Measurements from ENCODE around the gene C19orf73. TPM values are rescaled to one million over a fixed set of nuclear protein-coding genes. Genes with fewer than 3 reads are reported as not detected.

The C19orf73 gene
- total and polyA plus RNA-seq, 4 donors, result 1.9 to 4.3 (median 3.1) TPM; not detected in 1

- no peak for TF ChIP-seq CTCF (IDR thresholded peaks at IDR 0.05; ENCODE audit: control extremely low read depth, extremely low read depth)
- DNase-seq (no peak), ATAC-seq (ENCODE audit: insufficient read depth, low FRiP score) (no peak)
- Histone ChIP-seq H3K9ac (ENCODE audit: insufficient read depth in 1 of 2, low read length in 2 of 2) (no peak overlapping the region), H3K27ac (ENCODE audit: low read depth in 1 of 2, low read length in 1 of 2) (peak overlapping the region in 1 of 2 donors; percentile 4), H3K36me3 (ENCODE audit: control insufficient read depth in 4 of 4, insufficient read depth in 4 of 4, low read length in 4 of 4) (no peaks in the 10 kb centered on the region), H3K4me1 (ENCODE audit: control insufficient read depth in 5 of 5, insufficient read depth in 5 of 5, low read length in 5 of 5) (peaks cover 4 to 27% (median 10%) of the 10 kb centered on the region in 5 donors), H3K9me3 (ENCODE audit: control insufficient read depth in 4 of 4, insufficient read depth in 3 of 4, low read length in 3 of 4) (no peaks in the 10 kb centered on the region), H3K27me3 (ENCODE audit: control insufficient read depth in 3 of 3, insufficient read depth in 3 of 3, low read length in 2 of 3) (no peaks in the 10 kb centered on the region), H3K4me3 (no peak overlapping the region)
- WGBS, 2 donors, result 93 to 94% methylated on average over 13 of the region's 13 CpGs
Measured at GRCh38 chr19:49160450-49161189, 41.7 kb upstream of the C19orf73 start.

- H3K36me3 ChIP-seq (ENCODE audit: control insufficient read depth in 4 of 4, insufficient read depth in 4 of 4, low read length in 4 of 4), result no peaks in the 10 kb centered on the region
- H3K9me3 ChIP-seq (ENCODE audit: control insufficient read depth in 4 of 4, insufficient read depth in 3 of 4, low read length in 3 of 4), result peaks cover 0 to 2% (median 0%) of the 10 kb centered on the region in 4 donors
- TF ChIP-seq CTCF (IDR thresholded peaks at IDR 0.05; ENCODE audit: control extremely low read depth, extremely low read depth), result no peak
- peak; percentile 93 to 95 (median 95) for DNase-seq
- peak within 1 kb of the TSS; percentile 86 for H3K4me3 ChIP-seq
- peak within 1 kb of the TSS; percentile 55 to 74 for H3K9ac ChIP-seq (ENCODE audit: insufficient read depth in 1 of 2, low read length in 2 of 2)
- 1 to 2% methylated on average over 39 to 41 of the region's 41 CpGs for WGBS, 2 donors
- peak; percentile 93 for ATAC-seq (ENCODE audit: insufficient read depth, low FRiP score)
- no peaks in the 10 kb centered on the region for H3K27me3 ChIP-seq (ENCODE audit: control insufficient read depth in 3 of 3, insufficient read depth in 3 of 3, low read length in 2 of 3)
- H3K27ac ChIP-seq (ENCODE audit: low read depth in 1 of 2, low read length in 1 of 2), result peak within 1 kb of the TSS; percentile 90 to 91
- peaks cover 0 to 31% (median 10%) of the 10 kb centered on the region in 5 donors for H3K4me1 ChIP-seq (ENCODE audit: control insufficient read depth in 5 of 5, insufficient read depth in 5 of 5, low read length in 5 of 5)
Measured at GRCh38 chr19:49157445-49158224, 38.7 kb upstream of the C19orf73 start, which contains the start of gene TRPM4. Gene TRPM4, plus strand, starts transcription at chr19:49157792. Its CDS starts 75 bp downstream, at chr19:49157867.

- H3K9me3 ChIP-seq (ENCODE audit: control insufficient read depth in 4 of 4, insufficient read depth in 3 of 4, low read length in 3 of 4), result peaks cover 0 to 2% (median 0%) of the 10 kb centered on the region in 4 donors
- no peak overlapping the region for H3K9ac ChIP-seq (ENCODE audit: insufficient read depth in 1 of 2, low read length in 2 of 2)
- H3K4me1 ChIP-seq (ENCODE audit: control insufficient read depth in 5 of 5, insufficient read depth in 5 of 5, low read length in 5 of 5), result peaks cover 0 to 34% (median 12%) of the 10 kb centered on the region in 5 donors
- 57 to 69% methylated on average over 4 of the region's 4 CpGs for WGBS, 2 donors
- DNase-seq, result peak; percentile 43 to 71 (median 45)
- no peaks in the 10 kb centered on the region for H3K27me3 ChIP-seq (ENCODE audit: control insufficient read depth in 3 of 3, insufficient read depth in 3 of 3, low read length in 2 of 3)
- H3K27ac ChIP-seq (ENCODE audit: low read depth in 1 of 2, low read length in 1 of 2), result peak overlapping the region in 1 of 2 donors; percentile 91
- H3K4me3 ChIP-seq, result no peak overlapping the region
- no peak for ATAC-seq (ENCODE audit: insufficient read depth, low FRiP score)
- no peak for TF ChIP-seq CTCF (IDR thresholded peaks at IDR 0.05; ENCODE audit: control extremely low read depth, extremely low read depth)
- H3K36me3 ChIP-seq (ENCODE audit: control insufficient read depth in 4 of 4, insufficient read depth in 4 of 4, low read length in 4 of 4), result no peaks in the 10 kb centered on the region
Measured at GRCh38 chr19:49155820-49156346, 36.9 kb upstream of the C19orf73 start.
